GM18907 (cell line): ENCODE data around the gene MAGI2.

Source experiments
- ATAC-seq: cut with Tn5 transposase; IDR thresholded peaks from one replicate; pipeline ENCODE4 v1.9.1; 2021; ENCODE audit warnings: mild to moderate bottlenecking, moderate library complexity; ENCODE audit not compliant: unreplicated experiment

Gene MAGI2

DNA sequence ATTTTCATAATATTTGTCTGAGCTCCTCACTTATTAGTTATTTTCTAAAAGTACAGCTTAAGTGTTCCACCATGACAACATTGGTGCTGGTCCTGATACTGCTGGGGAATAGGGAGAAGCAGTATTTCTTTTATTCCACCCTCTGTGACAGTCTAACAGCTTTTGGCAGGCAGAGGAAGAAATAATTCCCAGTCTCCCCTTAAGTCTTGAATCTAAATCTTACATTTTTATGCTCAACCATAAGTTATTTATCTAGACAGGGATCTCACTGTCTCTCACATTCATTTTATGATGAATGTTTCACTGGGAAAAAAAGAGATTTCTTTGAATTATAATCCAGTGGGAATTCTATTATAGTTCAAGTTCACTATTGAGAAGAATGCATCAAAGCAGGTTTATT lies 71.5 kb downstream of the MAGI2 start:
- no peak for ATAC-seq

- ATAC-seq = no peak
These were observed 76.4 kb downstream of the MAGI2 start for GRCh38 chr7:79377097-79377496.

DNA sequence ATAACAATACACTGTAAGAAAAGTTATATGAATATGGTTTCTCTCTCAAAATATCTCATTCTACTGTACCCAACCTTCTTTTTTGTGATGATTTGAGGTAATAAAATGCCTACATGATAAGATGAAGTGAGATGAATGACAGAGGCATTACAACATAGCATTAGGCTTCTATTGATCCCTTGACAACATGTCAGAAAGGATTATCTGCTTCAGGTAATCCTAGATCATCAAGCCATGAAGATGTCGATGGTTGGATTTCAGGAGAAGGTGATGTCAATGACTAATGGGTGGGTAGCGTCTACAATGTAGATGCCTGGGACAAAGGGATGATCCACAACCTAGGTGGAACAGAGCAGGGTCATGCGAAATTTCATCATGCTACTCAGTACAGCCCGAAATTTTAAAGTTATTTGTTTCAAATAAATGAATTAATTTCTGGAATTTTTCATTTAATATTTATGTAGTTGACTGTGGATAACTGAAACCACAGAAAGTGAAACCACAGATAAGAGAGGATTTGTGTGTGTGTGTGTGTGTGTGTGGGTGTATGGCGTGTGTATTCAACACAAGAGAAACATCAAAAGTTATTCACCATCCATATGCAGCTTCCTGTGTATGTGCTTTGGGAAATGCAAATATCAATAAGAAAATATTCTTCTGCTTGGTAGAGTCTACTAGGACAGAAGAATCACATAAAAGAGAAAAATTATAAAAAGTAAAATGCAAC lies 77.0 kb downstream of the MAGI2 start:
- no peak for ATAC-seq

GRCh38 chr7:79361214-79361613 lies 92.3 kb downstream of the MAGI2 start:
- ATAC-seq = no peak

- ATAC-seq = no peak
These were observed 93.6 kb downstream of the MAGI2 start for GRCh38 chr7:79359827-79360226.

DNA sequence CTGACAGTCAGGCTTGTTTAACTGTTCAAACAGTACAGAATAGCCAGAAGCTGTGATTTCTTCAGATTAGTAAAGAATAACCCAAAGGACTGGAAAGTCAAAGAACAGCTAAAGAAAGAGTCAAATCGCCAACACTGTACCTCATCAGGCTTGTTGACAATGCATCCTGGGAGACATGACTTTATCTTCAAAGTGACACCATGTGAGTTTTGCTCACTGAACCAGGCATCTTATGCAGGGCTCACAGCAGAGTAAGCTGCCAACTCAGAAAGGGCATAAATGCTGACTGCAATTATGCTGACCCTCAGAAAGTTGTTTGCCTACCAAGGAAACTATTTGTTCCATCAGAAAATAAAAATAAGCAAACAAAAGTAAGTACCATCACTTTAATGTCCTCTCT lies 96.4 kb downstream of the MAGI2 start:
- ATAC-seq = no peak

GRCh38 chr7:79353720-79354468 lies 99.6 kb downstream of the MAGI2 start:
- no peak for ATAC-seq

DNA sequence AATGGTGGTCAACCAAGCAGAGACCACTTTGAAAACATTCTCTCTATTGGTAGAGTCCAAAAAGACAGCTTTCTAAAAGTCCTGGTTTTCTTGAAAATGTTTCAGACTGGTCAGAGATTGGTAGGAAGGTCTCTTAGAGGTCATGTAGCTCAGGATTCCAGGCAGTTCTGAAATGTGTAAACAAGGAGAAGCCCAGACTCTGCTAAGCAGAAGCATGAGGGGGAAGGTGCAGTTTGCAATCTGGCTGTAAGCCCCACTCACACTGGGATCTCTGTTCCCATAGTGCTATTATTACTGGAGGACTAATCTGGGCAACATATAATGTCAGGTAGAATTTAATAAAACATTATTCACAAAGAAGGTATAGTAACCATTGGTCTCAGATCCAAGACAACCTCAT lies 101.1 kb downstream of the MAGI2 start:
- no peak for ATAC-seq

GRCh38 chr7:79347351-79347750 lies 106.1 kb downstream of the MAGI2 start:
- no peak for ATAC-seq

- ATAC-seq = no peak
These were observed 111.6 kb downstream of the MAGI2 start for GRCh38 chr7:79341902-79342301.

- ATAC-seq = no peak
These were observed 113.3 kb downstream of the MAGI2 start for GRCh38 chr7:79340212-79340611.

- ATAC-seq = no peak
These were observed 114.1 kb downstream of the MAGI2 start for GRCh38 chr7:79339208-79339925.

DNA sequence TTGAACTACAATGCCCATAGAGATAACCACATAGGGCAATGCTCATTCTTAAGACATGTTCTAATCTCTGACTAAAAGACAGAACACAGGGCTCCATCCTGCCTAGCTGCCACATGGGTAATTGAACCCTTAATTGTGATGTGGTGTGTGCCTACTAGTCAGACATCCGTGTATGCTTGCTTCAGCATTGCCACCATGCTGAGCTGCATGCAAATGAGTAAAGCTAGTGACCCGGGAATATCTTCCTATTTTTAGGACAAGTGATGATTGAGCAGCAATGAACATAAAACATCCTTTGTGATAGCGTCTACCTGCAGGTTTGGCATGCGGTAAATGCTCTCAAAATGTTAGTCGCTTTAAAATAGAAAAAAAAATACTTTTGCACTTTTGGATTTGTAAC lies 115.8 kb downstream of the MAGI2 start:
- ATAC-seq = no peak

GRCh38 chr7:79334841-79335240 lies 118.6 kb downstream of the MAGI2 start:
- ATAC-seq = no peak

DNA sequence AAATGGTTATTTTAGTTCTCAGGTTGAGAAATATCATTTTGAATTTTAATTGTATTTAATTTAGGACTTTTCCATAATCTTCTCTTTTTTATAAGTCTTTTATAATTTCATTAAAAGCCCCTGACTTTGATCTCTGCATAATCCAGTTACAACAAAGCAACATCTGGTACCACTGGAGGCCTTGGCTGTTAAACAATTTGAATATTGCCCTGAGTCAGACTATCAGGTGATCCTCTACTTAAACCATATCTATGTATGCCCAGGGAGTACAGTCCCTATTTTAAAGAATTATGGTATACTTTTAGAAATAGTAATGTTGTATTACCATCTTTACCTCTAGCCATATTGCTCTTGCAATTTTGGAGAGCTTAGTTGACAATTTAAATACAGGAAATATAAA lies 119.1 kb downstream of the MAGI2 start:
- no peak for ATAC-seq

DNA sequence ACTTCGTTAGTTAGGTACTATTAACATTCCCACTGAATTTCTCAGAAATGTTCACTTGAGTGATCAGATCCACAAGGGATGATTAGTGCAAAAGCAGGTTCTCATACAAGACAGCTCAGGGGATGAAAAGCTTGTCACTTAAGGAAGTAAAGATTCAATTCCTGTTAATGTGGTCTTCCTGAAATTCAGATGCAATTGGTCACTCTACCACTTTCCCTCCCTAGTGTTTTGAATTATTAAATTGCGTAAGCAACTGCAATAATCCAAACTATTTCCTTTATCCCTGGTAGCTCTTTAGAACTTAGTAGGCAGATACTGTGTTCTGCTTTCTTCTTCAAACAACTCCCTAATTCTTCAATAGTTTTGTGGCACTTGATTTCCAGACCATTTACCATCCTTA lies 121.4 kb downstream of the MAGI2 start:
- ATAC-seq = no peak

DNA sequence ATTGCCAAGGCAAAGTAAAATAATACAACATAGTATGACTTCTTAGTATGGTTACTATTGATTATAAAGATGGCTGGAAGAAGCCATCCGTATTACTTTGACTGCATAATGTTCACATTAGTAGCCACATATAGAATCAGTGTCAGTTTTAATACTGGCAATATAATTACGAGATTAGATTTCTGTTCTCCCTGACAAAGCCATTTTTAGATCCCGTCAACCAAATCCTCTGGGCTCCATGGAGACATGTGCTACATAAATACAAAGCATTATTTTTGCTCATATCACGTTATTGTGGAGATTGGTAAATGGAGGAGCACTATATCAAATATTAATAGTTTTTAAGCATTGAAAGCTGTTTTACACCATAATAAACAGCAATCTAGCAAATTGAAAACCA lies 124.0 kb downstream of the MAGI2 start:
- no peak for ATAC-seq

DNA sequence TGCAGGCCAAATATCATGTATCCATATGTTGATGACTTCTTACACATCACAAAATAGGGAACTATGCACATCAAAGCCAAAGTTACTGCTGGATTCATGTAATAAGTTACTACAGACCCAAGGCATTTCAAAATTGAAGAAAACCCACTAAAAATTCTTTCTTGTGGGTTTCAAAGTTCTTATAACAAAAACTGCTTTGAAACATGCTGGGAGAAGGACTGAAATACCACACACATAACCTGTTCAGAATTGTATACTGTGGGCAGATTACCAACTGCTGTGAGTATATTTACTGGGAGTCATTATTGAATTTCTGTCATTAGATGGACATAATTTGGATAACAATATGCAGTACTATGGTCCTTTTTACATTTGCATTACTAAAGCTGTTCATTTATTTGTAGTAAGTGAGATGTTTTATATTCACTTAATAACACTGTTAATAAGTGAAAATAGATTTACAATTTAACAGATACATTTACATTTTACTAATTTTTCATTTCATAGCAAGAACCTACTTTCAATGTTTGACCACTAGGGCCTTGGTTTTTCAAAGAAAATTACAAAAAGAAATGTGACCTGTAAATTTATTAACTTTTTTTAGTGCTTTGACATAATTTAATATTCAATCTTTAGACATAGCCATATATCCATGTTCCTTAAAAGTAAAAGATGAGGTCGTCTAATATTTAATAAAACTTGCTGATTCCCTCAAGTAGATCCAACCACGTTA lies 132.6 kb downstream of the MAGI2 start:
- ATAC-seq = no peak

DNA sequence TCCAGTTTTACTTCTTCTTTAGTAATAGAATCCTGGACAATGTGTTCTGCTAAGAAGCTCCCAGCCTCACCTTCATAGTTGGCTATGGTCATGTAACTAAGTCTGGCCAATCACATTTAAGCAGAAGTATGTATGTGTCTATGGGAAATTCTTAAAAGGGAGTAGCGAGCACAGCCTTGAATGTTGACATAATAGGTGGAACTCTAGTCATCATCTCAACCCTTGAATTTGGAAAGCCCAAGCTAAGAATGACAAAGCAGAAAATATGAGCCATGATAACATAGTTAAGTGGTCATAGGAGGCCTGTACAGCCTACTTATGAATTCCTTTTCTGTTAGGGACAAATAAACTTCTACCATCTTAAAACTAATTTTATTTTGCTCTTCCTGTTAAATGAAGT lies 134.1 kb downstream of the MAGI2 start:
- ATAC-seq = no peak

DNA sequence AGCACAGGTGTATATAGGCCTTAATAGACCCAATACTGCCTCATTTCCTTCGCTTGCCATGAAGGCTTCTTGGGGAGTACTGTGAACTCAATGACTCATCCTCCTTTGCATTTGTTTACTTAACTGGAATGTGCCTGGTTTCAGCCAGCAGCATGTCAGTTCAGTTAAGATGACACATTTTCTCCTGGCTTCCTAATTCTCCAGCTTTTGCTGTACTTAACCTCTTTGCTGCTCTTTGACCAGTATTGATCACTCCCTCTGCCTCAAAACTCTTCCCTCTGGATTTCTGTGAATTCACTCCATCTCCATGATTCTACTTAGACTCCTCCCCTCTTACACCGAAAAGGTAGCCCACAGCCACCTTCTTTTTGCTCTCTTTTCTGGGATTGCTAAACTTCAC lies 135.7 kb downstream of the MAGI2 start:
- no peak for ATAC-seq

DNA sequence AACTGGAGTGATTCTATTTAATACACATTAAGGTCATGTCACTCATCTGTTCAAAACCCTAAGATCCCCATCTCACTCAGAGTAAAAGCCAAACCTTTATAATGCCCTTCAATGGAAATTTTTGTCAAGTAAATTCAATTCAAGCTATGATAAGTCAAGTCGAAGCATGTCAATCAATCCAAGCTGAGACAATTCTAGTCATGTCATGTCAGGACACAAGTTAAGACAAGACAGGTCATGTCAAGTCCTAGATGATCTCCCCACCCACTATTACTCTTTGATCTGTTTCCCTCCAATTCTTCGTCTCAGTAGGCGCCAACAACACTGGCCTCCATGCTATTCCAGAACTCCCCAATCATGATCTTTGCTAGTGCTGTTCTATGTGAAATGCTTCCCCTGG lies 141.4 kb downstream of the MAGI2 start:
- no peak for ATAC-seq
